GM10248 (cell line): Measurements from ENCODE around the gene TAAR1.
"Not testable (repeated sequence)": the region's sequence is repeated elsewhere in the genome, so short reads cannot be mapped to it uniquely, and the experiment has no call there.

Experiments used
- CTCF ChIA-PET: fragments of 300-600 bp; sonication (Branson Sonifier 250); formaldehyde crosslinking; extraction: SDS; loops from one replicate; lab custom pipeline; 2021; ENCODE audit warnings: antibody characterized with exemption; lab: Yijun Ruan, JAX
- POLR2A ChIA-PET: fragments of 350-650 bp; sonication (Branson Sonifier 250); formaldehyde crosslinking; extraction: SDS; loops from one replicate; lab custom pipeline; 2020; ENCODE audit warnings: antibody characterized with exemption; lab: Yijun Ruan, JAX
- DNase-seq: peaks from one replicate; pipeline ENCODE4 v3.0.0; 2012; ENCODE audit errors: extremely low spot score
- CTCF ChIP-seq: IDR thresholded peaks from 2 replicates; pipeline ENCODE4 v1.5.1; 2012; ENCODE audit warnings: mild to moderate bottlenecking, low read depth; ENCODE audit errors: extremely low read depth, missing control alignments, control extremely low read depth

Gene TAAR1, protein sequence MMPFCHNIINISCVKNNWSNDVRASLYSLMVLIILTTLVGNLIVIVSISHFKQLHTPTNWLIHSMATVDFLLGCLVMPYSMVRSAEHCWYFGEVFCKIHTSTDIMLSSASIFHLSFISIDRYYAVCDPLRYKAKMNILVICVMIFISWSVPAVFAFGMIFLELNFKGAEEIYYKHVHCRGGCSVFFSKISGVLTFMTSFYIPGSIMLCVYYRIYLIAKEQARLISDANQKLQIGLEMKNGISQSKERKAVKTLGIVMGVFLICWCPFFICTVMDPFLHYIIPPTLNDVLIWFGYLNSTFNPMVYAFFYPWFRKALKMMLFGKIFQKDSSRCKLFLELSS

DNA sequence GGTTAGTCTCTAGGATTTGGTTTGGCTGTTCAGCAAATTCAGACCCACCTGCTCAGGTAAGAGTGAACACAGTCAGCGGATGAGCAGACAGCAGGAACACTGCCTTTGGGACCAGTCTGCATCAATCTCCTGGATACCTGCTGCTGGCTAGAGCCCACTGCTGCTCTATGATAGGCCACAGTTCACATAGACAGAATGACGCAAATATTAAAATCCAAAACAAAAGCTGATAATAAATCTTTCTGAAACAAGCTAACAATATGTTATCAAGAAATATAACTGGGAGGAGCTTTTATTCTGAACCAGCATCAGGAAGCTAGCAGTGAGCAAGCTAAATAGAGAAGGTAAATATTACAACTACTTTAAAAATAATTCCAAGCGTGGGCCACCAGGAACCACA lies at the start of gene TAAR1:
Gene TAAR1 (minus strand): TSS at position 101 of the 400 bp plus-strand sequence. CDS start 13,179 bp downstream, outside the sequence.
- ChIA-PET CTCF (interaction anchor here (1.5 to 4.1 kb wide), 3 partner anchors 8 to 313 kb away, joined by 3 to 25 read pairs (median 4); no protein-coding TSS in a partner anchor), POLR2A (no interaction called here)
- no peak for TF ChIP-seq CTCF
- DNase-seq, result no peak

DNA sequence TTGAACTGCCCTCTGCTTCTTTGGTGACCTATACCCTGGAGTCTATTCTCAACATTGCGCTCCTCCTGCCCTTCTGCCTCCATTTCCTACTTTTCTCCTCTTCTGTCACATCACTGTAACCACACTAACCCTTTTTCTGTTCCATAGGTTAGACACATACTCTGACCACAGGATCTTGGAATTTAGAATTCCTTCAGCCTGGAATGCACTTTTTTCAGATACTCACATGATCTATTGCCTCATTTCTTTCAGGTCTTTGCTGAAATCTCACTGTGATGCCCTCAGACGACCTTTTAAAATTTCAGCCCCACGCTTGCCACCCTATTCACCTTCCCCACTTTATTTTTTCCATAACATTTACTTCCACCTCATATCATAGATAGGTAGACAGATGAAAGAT lies 49.8 kb upstream of the TAAR1 start:
- DNase-seq, result no peak
- ChIA-PET CTCF (no interaction called here), POLR2A (no interaction called here)

GRCh38 chr6:132708002-132708401 lies 49.0 kb upstream of the TAAR1 start:
- TF ChIP-seq CTCF, result no peak
- ChIA-PET CTCF (no interaction called here), POLR2A (no interaction called here)
- DNase-seq, result no peak

More for the DNA sequence above, 49.8 kb upstream of the TAAR1 start:
- TF ChIP-seq CTCF, result no peak

GRCh38 chr6:132706756-132707155 lies 47.8 kb upstream of the TAAR1 start:
- CTCF ChIA-PET, POLR2A ChIA-PET, DNase-seq: not testable (repeated sequence)

- CTCF ChIA-PET, result no interaction called here
- DNase-seq, result no peak
- TF ChIP-seq CTCF, result no peak
- POLR2A ChIA-PET, result no interaction called here
Observed at GRCh38 chr6:132703936-132704335, 45.0 kb upstream of the TAAR1 start.

GRCh38 chr6:132698608-132699007 lies 39.6 kb upstream of the TAAR1 start:
- CTCF ChIA-PET, result no interaction called here

More at GRCh38 chr6:132698608-132699007, 39.6 kb upstream of the TAAR1 start:
- POLR2A ChIA-PET, result interaction anchor here (0.6 kb wide), 1 partner anchor 21 kb away, joined by 4 read pairs; no protein-coding TSS in a partner anchor
- TF ChIP-seq CTCF, result no peak
- no peak for DNase-seq
